Tibial nerve (tissue), 4 donors: ENCODE data around the gene SNRNP70. TPM values are rescaled to one million over a fixed set of nuclear protein-coding genes. Genes with fewer than 3 reads are reported as not detected.

Experiments used
- DNase-seq, 2 donors: peaks; one replicate each; pipeline ENCODE4 v3.0.0-alpha.2; 2019; ENCODE audit warnings: low spot score in 2 of 2
- H3K27ac ChIP-seq, 4 donors: fragments of 200-600 bp; sonication (generic) in 3 of 4; one replicate each; pipeline ENCODE4 v1.5.1; 2017 to 2019; ENCODE audit warnings: mild to moderate bottlenecking in 1 of 4
- H3K27me3 ChIP-seq, 2 donors: fragments of 200-600 bp; sonication (generic) in 1 of 2; one replicate each; pipeline versions ENCODE4 v1.5.1 to v1.6.0; 2017 to 2019
- H3K36me3 ChIP-seq, 3 donors: fragments of 200-600 bp; sonication (generic); one replicate each; pipeline ENCODE4 v1.5.1; 2018 to 2019
- H3K4me1 ChIP-seq, 4 donors: fragments of 200-600 bp; sonication (generic) in 3 of 4; one replicate each; pipeline ENCODE4 v1.5.1; 2017 to 2019
- H3K4me3 ChIP-seq, 4 donors: fragments of 200-600 bp; sonication (generic) in 3 of 4; one replicate each; pipeline ENCODE4 v1.5.1; 2017 to 2019; ENCODE audit warnings: mild to moderate bottlenecking in 1 of 4, moderate library complexity in 1 of 4
- H3K9me3 ChIP-seq, 4 donors: fragments of 200-600 bp; sonication (generic) in 3 of 4; one replicate each; pipeline ENCODE4 v1.5.1; 2017 to 2019
- EP300 ChIP-seq, 2 donors: sonication (generic); formaldehyde crosslinking; IDR thresholded peaks; one replicate each; pipeline ENCODE4 v1.6.1; 2017; ENCODE audit warnings: antibody characterized with exemption in 2 of 2, mild to moderate bottlenecking in 1 of 2
- POLR2A ChIP-seq, 2 donors: fragments of 450-650 bp; IDR thresholded peaks; one replicate each; pipeline ENCODE4 v1.6.1; 2017; ENCODE audit warnings: antibody characterized with exemption in 2 of 2, mild to moderate bottlenecking in 2 of 2, moderate library complexity in 2 of 2
- WGBS, 2 donors: methylation state at CpG; one replicate each; pipeline ENCODE4 v1.1.5; 2018; 5-methylcytosine and 5-hydroxymethylcytosine counted together
- total RNA-seq, 4 donors: library from RNA; depleted of rRNA; stranded (reverse); fragments of >200 nt; gene quantifications; one replicate each; pipeline ENCODE4 v1.1.0, GENCODE V29; 2016
- TF ChIP-seq, protein P1 (sequence below), 5 experiments: fragments of 200-600 bp in 3 of 5; fragments of 450-650 bp in 2 of 5; sonication (generic) in 3 of 5; IDR thresholded peaks; one replicate each; pipeline ENCODE4 v1.5.1; 2016 to 2019; ENCODE audit warnings: antibody characterized with exemption in 5 of 5, mild to moderate bottlenecking in 3 of 5, moderate library complexity in 2 of 5

Gene SNRNP70
- total RNA-seq, 4 donors from 2014 or later, result 286 to 444 (median 400) TPM

DNA sequence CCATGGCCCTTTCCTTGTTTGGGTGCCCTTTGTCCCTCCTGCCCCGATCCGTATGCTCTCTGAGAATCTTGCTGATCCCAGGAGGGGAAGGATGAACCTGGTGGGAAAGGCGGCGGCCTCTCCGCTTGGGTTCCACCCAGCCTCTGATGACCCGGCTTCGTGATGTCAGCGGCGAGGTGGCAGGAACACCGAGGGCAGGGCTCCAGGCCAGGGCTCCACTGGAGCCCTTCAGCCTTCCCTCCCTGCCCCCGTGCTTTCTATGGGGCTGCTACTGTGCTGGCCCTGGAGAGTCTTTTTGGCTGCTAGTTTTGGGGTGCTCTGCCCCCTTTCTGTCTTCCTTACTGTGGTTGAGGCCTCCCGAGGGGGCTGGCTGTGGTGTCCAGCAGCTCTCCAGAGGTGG, 17.1 kb downstream of the SNRNP70 start:
- Histone ChIP-seq H3K27ac (no peak overlapping the region), H3K4me3 (no peak overlapping the region), H3K36me3 (peaks cover 6 to 100% (median 50%) of the 10 kb centered on the region in 3 donors), H3K9me3 (no peaks in the 10 kb centered on the region), H3K4me1 (peaks cover 0 to 10% (median 0%) of the 10 kb centered on the region in 4 donors), H3K27me3 (no peaks in the 10 kb centered on the region)
- no peak for TF ChIP-seq POLR2A (IDR thresholded peaks at IDR 0.05)
- no peak for TF ChIP-seq EP300 (IDR thresholded peaks at IDR 0.05)
- TF ChIP-seq, protein P1, sequence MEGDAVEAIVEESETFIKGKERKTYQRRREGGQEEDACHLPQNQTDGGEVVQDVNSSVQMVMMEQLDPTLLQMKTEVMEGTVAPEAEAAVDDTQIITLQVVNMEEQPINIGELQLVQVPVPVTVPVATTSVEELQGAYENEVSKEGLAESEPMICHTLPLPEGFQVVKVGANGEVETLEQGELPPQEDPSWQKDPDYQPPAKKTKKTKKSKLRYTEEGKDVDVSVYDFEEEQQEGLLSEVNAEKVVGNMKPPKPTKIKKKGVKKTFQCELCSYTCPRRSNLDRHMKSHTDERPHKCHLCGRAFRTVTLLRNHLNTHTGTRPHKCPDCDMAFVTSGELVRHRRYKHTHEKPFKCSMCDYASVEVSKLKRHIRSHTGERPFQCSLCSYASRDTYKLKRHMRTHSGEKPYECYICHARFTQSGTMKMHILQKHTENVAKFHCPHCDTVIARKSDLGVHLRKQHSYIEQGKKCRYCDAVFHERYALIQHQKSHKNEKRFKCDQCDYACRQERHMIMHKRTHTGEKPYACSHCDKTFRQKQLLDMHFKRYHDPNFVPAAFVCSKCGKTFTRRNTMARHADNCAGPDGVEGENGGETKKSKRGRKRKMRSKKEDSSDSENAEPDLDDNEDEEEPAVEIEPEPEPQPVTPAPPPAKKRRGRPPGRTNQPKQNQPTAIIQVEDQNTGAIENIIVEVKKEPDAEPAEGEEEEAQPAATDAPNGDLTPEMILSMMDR (IDR thresholded peaks at IDR 0.05), result no peak
- no peak for DNase-seq
- 85 to 86% methylated on average over 9 to 12 of the region's 12 CpGs for WGBS, 2 donors

DNA sequence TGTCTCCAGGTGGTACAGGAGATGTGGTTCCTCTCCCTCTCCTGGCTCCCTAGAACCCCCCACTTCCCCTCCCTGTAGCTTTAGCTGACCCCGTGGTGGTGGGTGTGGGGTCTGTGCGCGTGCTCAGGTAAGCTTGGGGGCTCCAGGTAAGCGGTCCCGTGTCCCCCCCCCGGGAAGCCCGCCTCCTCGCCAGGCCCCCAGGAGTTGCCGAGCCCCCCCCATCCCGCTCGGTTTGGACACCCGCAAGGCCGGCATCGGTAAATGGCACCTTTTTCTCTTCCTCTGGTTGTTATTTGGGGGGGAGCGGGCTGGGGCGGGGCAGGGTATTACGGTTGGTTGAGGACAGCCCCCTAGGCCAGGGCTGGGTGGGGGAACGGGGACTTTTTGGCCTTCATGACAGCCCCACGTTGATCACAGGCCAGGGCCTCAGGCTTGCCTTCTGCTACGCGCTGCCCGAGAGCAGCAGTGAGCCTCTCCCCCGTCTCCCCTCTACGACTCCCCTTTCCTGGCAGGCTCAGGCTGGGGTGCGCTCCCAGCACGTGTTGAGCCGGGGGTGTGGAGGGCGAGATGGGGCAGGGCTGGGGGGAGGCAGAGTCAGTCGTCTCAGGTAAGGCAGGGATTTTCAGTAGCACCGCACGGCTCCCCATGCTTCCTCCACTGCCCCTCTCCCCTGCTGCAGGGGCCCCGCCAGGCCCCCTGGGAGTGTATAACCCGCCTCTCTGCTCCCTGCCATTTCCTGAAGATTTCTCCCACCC, 18.3 kb downstream of the SNRNP70 start:
- DNase-seq, result no peak
- H3K27me3 ChIP-seq, result no peaks in the 10 kb centered on the region
- no peaks in the 10 kb centered on the region for H3K4me1 ChIP-seq
- no peak overlapping the region for H3K27ac ChIP-seq
- WGBS, 2 donors, result 81 to 86% methylated on average over 19 to 32 of the region's 33 CpGs
- TF ChIP-seq POLR2A (IDR thresholded peaks at IDR 0.05) (no peak), EP300 (IDR thresholded peaks at IDR 0.05) (no peak)
- TF ChIP-seq, protein P1 (IDR thresholded peaks at IDR 0.05), result no peak
- H3K9me3 ChIP-seq, result no peaks in the 10 kb centered on the region
- peaks cover 6 to 100% (median 54%) of the 10 kb centered on the region in 3 donors for H3K36me3 ChIP-seq
- H3K4me3 ChIP-seq, result no peak overlapping the region

DNA sequence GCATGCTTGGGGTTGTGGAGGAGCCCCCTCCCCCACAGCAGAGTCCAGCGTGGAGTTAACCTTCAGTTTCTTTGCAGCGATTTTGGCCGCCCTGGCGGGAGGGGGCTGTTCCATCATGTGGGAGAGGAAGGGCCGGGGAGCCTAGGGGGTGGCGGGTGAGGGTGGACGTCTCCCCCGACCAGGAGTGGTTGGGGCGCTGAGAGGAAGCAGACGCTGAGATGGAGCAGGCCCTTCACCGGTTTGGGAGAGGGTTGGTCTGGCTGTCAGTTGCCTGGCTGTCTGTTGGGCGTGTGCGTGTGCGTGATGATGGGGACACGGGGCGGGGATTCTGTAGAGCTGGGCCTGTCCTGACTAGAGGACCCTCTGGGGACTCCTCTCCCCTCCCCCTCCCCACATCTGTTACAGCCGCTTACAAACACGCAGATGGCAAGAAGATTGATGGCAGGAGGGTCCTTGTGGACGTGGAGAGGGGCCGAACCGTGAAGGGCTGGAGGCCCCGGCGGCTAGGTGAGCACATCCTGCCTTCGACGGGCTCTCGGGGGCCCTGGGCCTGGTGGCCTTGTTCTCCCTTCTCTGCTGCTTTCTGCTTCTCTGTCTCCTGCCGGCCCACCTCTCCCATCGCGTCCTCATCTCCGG, 19.1 kb downstream of the SNRNP70 start:
- no peak for TF ChIP-seq EP300 (IDR thresholded peaks at IDR 0.05)
- TF ChIP-seq POLR2A (IDR thresholded peaks at IDR 0.05), result no peak
- TF ChIP-seq, protein P1 (IDR thresholded peaks at IDR 0.05), result no peak
- Histone ChIP-seq H3K4me3 (no peak overlapping the region), H3K27me3 (no peaks in the 10 kb centered on the region), H3K4me1 (no peaks in the 10 kb centered on the region), H3K36me3 (peaks cover 6 to 100% (median 48%) of the 10 kb centered on the region in 3 donors), H3K27ac (no peak overlapping the region), H3K9me3 (no peaks in the 10 kb centered on the region)
- DNase-seq, result no peak
- WGBS, 2 donors, result 75 to 81% methylated on average over 30 of the region's 30 CpGs

DNA sequence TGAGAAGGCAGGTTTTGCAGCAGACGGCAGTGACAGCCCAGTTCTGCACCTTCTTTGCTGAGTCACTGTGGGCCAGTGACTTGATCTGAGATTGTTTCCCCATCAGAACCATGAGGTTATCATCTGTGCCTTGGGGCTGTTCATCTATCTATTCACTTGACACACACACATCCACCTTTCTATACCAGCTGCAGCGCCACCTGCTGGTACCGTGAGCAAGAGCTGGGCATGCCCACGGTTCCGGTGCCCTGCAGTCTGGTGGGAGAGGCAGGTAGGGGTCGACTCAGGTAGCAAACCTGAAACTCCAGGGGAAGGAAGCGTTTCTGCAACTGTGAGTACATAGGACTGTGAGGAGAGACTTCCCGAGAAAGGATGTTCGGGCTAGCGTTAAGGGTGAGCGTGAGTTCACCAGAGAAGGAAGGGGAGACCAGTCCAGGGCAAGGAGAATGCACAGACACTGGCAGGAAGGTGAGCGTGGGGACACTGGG, 21.4 kb downstream of the SNRNP70 start:
- peaks cover 0 to 76% (median 34%) of the 10 kb centered on the region in 3 donors for H3K36me3 ChIP-seq
- TF ChIP-seq POLR2A (IDR thresholded peaks at IDR 0.05), result no peak
- TF ChIP-seq, protein P1 (IDR thresholded peaks at IDR 0.05), result peak; percentile 60 to 73 (median 62)
- WGBS, 2 donors, result 70 to 71% methylated on average over 12 of the region's 12 CpGs

More for the DNA sequence above, 21.4 kb downstream of the SNRNP70 start:
- H3K27me3 ChIP-seq, result no peaks in the 10 kb centered on the region
- peaks cover 0 to 14% (median 0%) of the 10 kb centered on the region in 4 donors for H3K4me1 ChIP-seq
- peak in 1 of 2 donors; percentile 52 for DNase-seq
- no peak overlapping the region for H3K27ac ChIP-seq
- H3K4me3 ChIP-seq, result no peak overlapping the region
- no peaks in the 10 kb centered on the region for H3K9me3 ChIP-seq
